HepG2 (cell line): ENCODE measurements around the gene TRMT112. TPM values are rescaled to one million over a fixed set of nuclear protein-coding genes. Genes with fewer than 3 reads are reported as not detected.

ENCODE experiments used
- EEA1 ChIP-seq: sonication (generic); formaldehyde crosslinking; IDR thresholded peaks from 2 replicates; pipeline ENCODE4 v1.5.1; 2020; ENCODE audit warnings: mild to moderate bottlenecking, missing genetic modification reagents, borderline replicate concordance
- EP300 ChIP-seq, 3 experiments: sonication (generic) in 1 of 3; formaldehyde crosslinking in 1 of 3; IDR thresholded peaks; 2 replicates each; pipeline versions ENCODE4 v1.5.1 to v1.6.1; 2011 to 2020; ENCODE audit warnings: low read depth in 2 of 3, low read length in 2 of 3, borderline replicate concordance in 1 of 3, improper control_type of control experiment in 1 of 3, mild to moderate bottlenecking in 1 of 3, missing genetic modification reagents in 1 of 3, moderate library complexity in 1 of 3
- FOXC1 ChIP-seq: sonication (generic); formaldehyde crosslinking; IDR thresholded peaks from 2 replicates; pipeline ENCODE4 v1.8.0; 2022; ENCODE audit warnings: mild to moderate bottlenecking, missing genetic modification reagents, borderline replicate concordance
- GTF3A ChIP-seq: sonication (generic); formaldehyde crosslinking; conservative IDR thresholded peaks from 2 replicates; pipeline ENCODE4 v1.4.0; 2020; ENCODE audit warnings: mild to moderate bottlenecking, missing genetic modification reagents
- HES4 ChIP-seq: sonication (generic); formaldehyde crosslinking; IDR thresholded peaks from 2 replicates; pipeline ENCODE4 v1.9.0; 2021; ENCODE audit warnings: mild to moderate bottlenecking, missing genetic modification reagents, borderline replicate concordance
- HINFP ChIP-seq: sonication (generic); formaldehyde crosslinking; IDR thresholded peaks from 2 replicates; pipeline ENCODE4 v1.4.0; 2020; ENCODE audit warnings: low read depth, mild to moderate bottlenecking, missing genetic modification reagents
- HNRNPK ChIP-seq: fragments of 200-400 bp; formaldehyde crosslinking; IDR thresholded peaks from 2 replicates; pipeline ENCODE4 v1.6.1; 2018; ENCODE audit warnings: low read length, low read depth, moderate library complexity, mild to moderate bottlenecking; ENCODE audit not compliant: poor library complexity, severe bottlenecking
- MAFG ChIP-seq: sonication (generic); formaldehyde crosslinking; IDR thresholded peaks from 2 replicates; pipeline ENCODE4 v1.5.1; 2020; ENCODE audit warnings: mild to moderate bottlenecking, missing genetic modification reagents
- SKI ChIP-seq: fragments of 450-650 bp; IDR thresholded peaks from one replicate; pipeline ENCODE4 v1.6.1; 2018; ENCODE audit warnings: mild to moderate bottlenecking; ENCODE audit not compliant: partially characterized antibody
- SRSF9 ChIP-seq: fragments of 200-400 bp; formaldehyde crosslinking; IDR thresholded peaks from 2 replicates; pipeline ENCODE4 v1.6.1; 2018; ENCODE audit warnings: borderline replicate concordance, mild to moderate bottlenecking, low read depth, low read length; ENCODE audit not compliant: insufficient read depth, poor library complexity, severe bottlenecking
- STAT5B ChIP-seq: sonication (generic); formaldehyde crosslinking; IDR thresholded peaks from 2 replicates; pipeline ENCODE4 v1.4.0; 2020; ENCODE audit warnings: missing genetic modification reagents
- TCF7L2 ChIP-seq: IDR thresholded peaks from 2 replicates; pipeline ENCODE4 v1.6.1; 2011; ENCODE audit warnings: mild to moderate bottlenecking, low read depth, low read length, moderate library complexity
- TGIF2 ChIP-seq: IDR thresholded peaks from 2 replicates; pipeline ENCODE4 v1.6.1; 2016; ENCODE audit warnings: control low read depth, missing compliant biosample characterization
- TIGD3 ChIP-seq: sonication (generic); formaldehyde crosslinking; IDR thresholded peaks from 2 replicates; pipeline ENCODE4 v1.5.1; 2020; ENCODE audit warnings: mild to moderate bottlenecking, missing genetic modification reagents, borderline replicate concordance
- TP53 ChIP-seq: sonication (generic); formaldehyde crosslinking; conservative IDR thresholded peaks from 2 replicates; pipeline ENCODE4 v1.4.0; 2020; ENCODE audit warnings: missing genetic modification reagents
- TSC22D2 ChIP-seq: sonication (generic); formaldehyde crosslinking; IDR thresholded peaks from 2 replicates; pipeline ENCODE4 v1.5.1; 2020; ENCODE audit warnings: missing genetic modification reagents, mild to moderate bottlenecking, borderline replicate concordance
- ZFP37 ChIP-seq: sonication (generic); formaldehyde crosslinking; IDR thresholded peaks from 2 replicates; pipeline ENCODE4 v1.4.0; 2020; ENCODE audit warnings: missing genetic modification reagents, borderline replicate concordance
- ZNF276 ChIP-seq: sonication (generic); formaldehyde crosslinking; IDR thresholded peaks from 2 replicates; pipeline ENCODE4 v1.4.0; 2020; ENCODE audit warnings: mild to moderate bottlenecking, low read depth, missing genetic modification reagents
- ZNF281 ChIP-seq: sonication (generic); formaldehyde crosslinking; IDR thresholded peaks from 2 replicates; pipeline ENCODE4 v1.4.0; 2020; ENCODE audit warnings: missing genetic modification reagents, borderline replicate concordance
- ZNF33A ChIP-seq: sonication (generic); formaldehyde crosslinking; IDR thresholded peaks from 2 replicates; pipeline ENCODE4 v1.5.1; 2020; ENCODE audit warnings: missing genetic modification reagents, mild to moderate bottlenecking, moderate library complexity, borderline replicate concordance
- polyA plus RNA-seq, 8 experiments: library from polyadenylated mRNA; depleted of rRNA in 3 of 8; stranded (reverse) in 7 of 8; unstranded in 1 of 8; fragments of >200 nt; fragmentation: Illumina TruSeq in 4 of 8; extraction: Trizol in 4 of 8; gene quantifications; 2 replicates each; pipeline versions ENCODE4 v1.2.1 to v1.2.3, GENCODE V29; 2011 to 2016; ENCODE audit warnings: low read depth in 4 of 8, missing spikeins in 1 of 8, mixed read lengths in 1 of 8; ENCODE audit not compliant: insufficient read depth in 1 of 8
- total RNA-seq, 5 experiments: library from RNA; depleted of rRNA; stranded (reverse); fragments of >200 nt; fragmentation: Illumina TruSeq; extraction: Trizol; gene quantifications; 2 replicates each; pipeline ENCODE4 v1.2.3, GENCODE V29; 2016; ENCODE audit warnings: low read depth in 1 of 5

The TRMT112 gene
- total and polyA plus RNA-seq, 2 of the 13 experiments (the other 11 are each of a cell fraction or from before 2014, with no cell fraction given) = 186 to 409 TPM

- TF ChIP-seq TCF7L2 = no peak
- TF ChIP-seq GTF3A (CRISPR knock-in tag) = no peak
- peak; percentile 59 for TF ChIP-seq HES4
- TF ChIP-seq SRSF9 = no peak
- TF ChIP-seq TSC22D2 = no peak
- TF ChIP-seq ZNF33A (CRISPR knock-in tag) = no peak
- TF ChIP-seq HINFP (CRISPR knock-in tag) = no peak
- TF ChIP-seq STAT5B = no peak
- TF ChIP-seq SKI = no peak
- TF ChIP-seq FOXC1 = no peak
- TF ChIP-seq ZFP37 (CRISPR knock-in tag) = no peak; the same call in 1 of the 2 replicates
- TF ChIP-seq TP53 (CRISPR knock-in tag) = no peak
- TF ChIP-seq MAFG (CRISPR knock-in tag) = no peak
- peak in 1 of 2 experiments; percentile 25; a peak in 1 of 4 replicates for TF ChIP-seq EP300 (IDR thresholded peaks at IDR 0.05; ENCODE audit: low read depth in 2 of 2, low read length in 2 of 2)
- no peak for TF ChIP-seq EP300 (CRISPR knock-in tag; IDR thresholded peaks at IDR 0.05; ENCODE audit: borderline replicate concordance)
- TF ChIP-seq EEA1 (CRISPR knock-in tag) = no peak
- no peak for TF ChIP-seq ZNF276 (CRISPR knock-in tag)
- TF ChIP-seq HNRNPK = no peak
- TF ChIP-seq TIGD3 = no peak
- TF ChIP-seq ZNF281 (CRISPR knock-in tag) = 0 out of 2 replicates have a peak, but pooled peaks have one; percentile 21
- TF ChIP-seq TGIF2 (CRISPR knock-in tag) = peak; percentile 74; the same call in 1 of the 2 replicates
These were observed 11.4 kb downstream of the TRMT112 start (continued) for GRCh38 chr11:64305691-64306562.
